HG03520 (cell line): ENCODE data around the gene HERPUD1.

Source experiments
- ATAC-seq: cut with Tn5 transposase; IDR thresholded peaks from one replicate; pipeline ENCODE4 v1.9.1; 2021; ENCODE audit warnings: mild to moderate bottlenecking, moderate library complexity; ENCODE audit not compliant: unreplicated experiment

Gene HERPUD1

GRCh38 chr16:56910654-56911539, 21.0 kb upstream of the HERPUD1 start:
- no peak for ATAC-seq

GRCh38 chr16:56911771-56912571, 20.0 kb upstream of the HERPUD1 start:
- ATAC-seq = peak; percentile 61

- ATAC-seq = no peak
These were observed 18.9 kb upstream of the HERPUD1 start for GRCh38 chr16:56912746-56913708.

GRCh38 chr16:56914896-56915295, 17.0 kb upstream of the HERPUD1 start:
- ATAC-seq = no peak

- ATAC-seq = no peak
These were observed 16.4 kb upstream of the HERPUD1 start for GRCh38 chr16:56915336-56916119.

- ATAC-seq = peak; percentile 61
These were observed 15.2 kb upstream of the HERPUD1 start for GRCh38 chr16:56916571-56917403.

- ATAC-seq = no peak
These were observed 13.4 kb upstream of the HERPUD1 start for GRCh38 chr16:56918467-56919012.

- no peak for ATAC-seq
These were observed 12.7 kb upstream of the HERPUD1 start for GRCh38 chr16:56919099-56919800.

GRCh38 chr16:56921571-56921970, 10.4 kb upstream of the HERPUD1 start:
- no peak for ATAC-seq

GRCh38 chr16:56923481-56924091, 8.4 kb upstream of the HERPUD1 start:
- ATAC-seq = no peak

GRCh38 chr16:56927471-56927870, 4.5 kb upstream of the HERPUD1 start:
- ATAC-seq = no peak

- ATAC-seq = no peak
These were observed 2.3 kb upstream of the HERPUD1 start for GRCh38 chr16:56929639-56930038.

GRCh38 chr16:56930486-56931270, 1.3 kb upstream of the HERPUD1 start:
- no peak for ATAC-seq

GRCh38 chr16:56931271-56931891, 561 bp upstream of the HERPUD1 start:
- peak; percentile 23 for ATAC-seq

- no peak for ATAC-seq
These were observed 1.0 kb downstream of the HERPUD1 start for GRCh38 chr16:56932721-56933619.
